Endodermal cell (in vitro differentiated cells): ENCODE measurements around the gene INSC. TPM values are rescaled to one million over a fixed set of nuclear protein-coding genes. Genes with fewer than 3 reads are reported as not detected.

Experiments
- DNase-seq: peaks from one replicate; pipeline ENCODE4 v3.0.0-alpha.2; 2017
- H3K27ac ChIP-seq: 2 replicates; pipeline ENCODE4 v1.5.1; 2013; ENCODE audit warnings: mild to moderate bottlenecking, low read depth, low read length, moderate library complexity
- H3K27me3 ChIP-seq: 2 replicates; pipeline ENCODE4 v1.6.1; 2013; ENCODE audit warnings: mild to moderate bottlenecking, low read length, moderate library complexity; ENCODE audit not compliant: insufficient read depth, control insufficient read depth, poor library complexity, severe bottlenecking
- H3K36me3 ChIP-seq: 2 replicates; pipeline ENCODE4 v1.7.0; 2013; ENCODE audit warnings: mild to moderate bottlenecking, low read length, moderate library complexity; ENCODE audit not compliant: control insufficient read depth, insufficient read depth
- H3K4me1 ChIP-seq: one replicate; pipeline ENCODE4 v1.7.0; 2013; ENCODE audit warnings: low read length; ENCODE audit not compliant: control insufficient read depth, insufficient read depth
- H3K4me3 ChIP-seq: 2 replicates; pipeline ENCODE4 v1.5.1; 2013; ENCODE audit warnings: mild to moderate bottlenecking, low read length, moderate library complexity
- H3K9ac ChIP-seq: 2 replicates; pipeline ENCODE4 v1.6.1; 2013; ENCODE audit warnings: mild to moderate bottlenecking, low read length, moderate library complexity; ENCODE audit not compliant: poor library complexity, severe bottlenecking; ENCODE audit errors: extremely low read depth
- H3K9me3 ChIP-seq: 2 replicates; pipeline ENCODE4 v1.6.1; 2013; ENCODE audit warnings: mild to moderate bottlenecking, low read length, moderate library complexity; ENCODE audit not compliant: control insufficient read depth
- H3K27ac Mint-ChIP-seq: 2 replicates; pipeline ENCODE4 v1.8.0; 2020; ENCODE audit warnings: mixed read lengths
- H3K27me3 Mint-ChIP-seq: 2 replicates; pipeline ENCODE4 v1.8.0; 2021; ENCODE audit warnings: mild to moderate bottlenecking, mixed read lengths; ENCODE audit not compliant: insufficient read depth
- H3K36me3 Mint-ChIP-seq: 2 replicates; pipeline ENCODE4 v1.8.0; 2020; ENCODE audit warnings: low read depth, mixed read lengths
- H3K4me1 Mint-ChIP-seq: 2 replicates; pipeline ENCODE4 v1.8.0; 2020; ENCODE audit warnings: mixed read lengths
- H3K4me3 Mint-ChIP-seq: 2 replicates; pipeline ENCODE4 v1.8.0; 2020; ENCODE audit warnings: mild to moderate bottlenecking, moderate library complexity, mixed read lengths
- H3K9me3 Mint-ChIP-seq: 2 replicates; pipeline ENCODE4 v1.8.0; 2020; ENCODE audit warnings: mild to moderate bottlenecking, mixed read lengths
- CTCF ChIP-seq: fragments of 200-600 bp; sonication (generic); conservative IDR thresholded peaks from 2 replicates; pipeline ENCODE4 v1.5.0; 2021; ENCODE audit warnings: antibody characterized with exemption, mild to moderate bottlenecking
- WGBS, 2 experiments: methylation state at CpG; one replicate each; pipeline versions ENCODE4 v1.1.5 to v1.1.7; 2013; ENCODE audit warnings: missing lambda C conversion rate in 2 of 2, mixed read lengths in 1 of 2; ENCODE audit not compliant: insufficient coverage in 1 of 2, insufficient read length in 1 of 2; 5-methylcytosine and 5-hydroxymethylcytosine counted together
- total RNA-seq, 2 donors: library from RNA; stranded (reverse); fragmentation: NEBNext Ultra II Directional in 1 of 2; extraction: Animal tissue kit (Norgen Biotek cat#: 25700) in 1 of 2; gene quantifications; 2 replicates in 1 of 2; 3 replicates in 1 of 2; pipeline ENCODE4 v1.2.1, GENCODE V29; 2021

INSC gene
- total RNA-seq, 2 donors from 2014 or later: not detected

- Mint-ChIP-seq H3K4me1 (peaks cover 4% of the 10 kb centered on the region), H3K9me3 (no peaks in the 10 kb centered on the region), H3K4me3 (no peak overlapping the region), H3K27me3 (peaks cover 63% of the 10 kb centered on the region), H3K27ac (no peak overlapping the region), H3K36me3 (no peaks in the 10 kb centered on the region)
- no peaks in the 10 kb centered on the region for H3K9me3 ChIP-seq
- H3K9ac ChIP-seq: no peak overlapping the region
- H3K36me3 ChIP-seq: no peaks in the 10 kb centered on the region
- H3K27me3 ChIP-seq: peaks cover 44% of the 10 kb centered on the region
- H3K4me3 ChIP-seq: no peak overlapping the region
- WGBS, 2 experiments: 80 to 87% methylated on average over 4 of the region's 4 CpGs
- no peak for DNase-seq
- H3K27ac ChIP-seq: no peak overlapping the region
- no peaks in the 10 kb centered on the region for H3K4me1 ChIP-seq
- TF ChIP-seq CTCF: no peak
Observed at GRCh38 chr11:15117751-15118150, 3.0 kb downstream of the INSC start.

GRCh38 chr11:15118431-15118830, 3.7 kb downstream of the INSC start:
- Histone ChIP-seq H3K9me3 (no peaks in the 10 kb centered on the region), H3K4me1 (no peaks in the 10 kb centered on the region), H3K27ac (no peak overlapping the region), H3K36me3 (no peaks in the 10 kb centered on the region), H3K9ac (no peak overlapping the region), H3K4me3 (no peak overlapping the region), H3K27me3 (peaks cover 43% of the 10 kb centered on the region)
- no peak overlapping the region for H3K4me3 Mint-ChIP-seq
- H3K9me3 Mint-ChIP-seq: no peaks in the 10 kb centered on the region
- no peak for DNase-seq
- no peak for TF ChIP-seq CTCF
- peaks cover 62% of the 10 kb centered on the region for H3K27me3 Mint-ChIP-seq
- peaks cover 4% of the 10 kb centered on the region for H3K4me1 Mint-ChIP-seq
- no peak overlapping the region for H3K27ac Mint-ChIP-seq
- H3K36me3 Mint-ChIP-seq: no peaks in the 10 kb centered on the region

DNA sequence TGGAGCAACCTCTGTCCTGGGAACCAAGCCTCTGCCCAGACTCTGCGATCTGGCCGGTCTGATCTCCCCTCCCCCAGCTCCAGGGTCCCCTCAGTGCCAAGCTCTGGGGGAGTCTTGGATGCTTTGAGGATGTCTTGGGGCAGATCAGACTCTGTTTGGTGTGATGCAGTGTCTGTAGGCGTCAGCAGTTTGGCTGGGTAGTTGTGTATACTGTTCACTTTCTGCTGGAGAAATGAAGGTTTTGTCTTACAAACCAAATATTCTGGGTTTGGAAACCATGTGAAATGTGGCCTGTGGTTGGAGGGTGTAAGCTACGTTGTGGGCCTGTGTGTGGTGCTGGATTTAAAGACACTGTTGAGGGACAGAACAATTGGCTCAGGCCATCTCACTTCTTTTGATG, 4.6 kb downstream of the INSC start:
- WGBS, 2 experiments: 80 to 90% methylated on average over 1 to 4 of the region's 4 CpGs
- no peak for DNase-seq
- H3K27me3 ChIP-seq: peaks cover 34% of the 10 kb centered on the region
- H3K4me1 ChIP-seq: no peaks in the 10 kb centered on the region
- H3K36me3 Mint-ChIP-seq: no peaks in the 10 kb centered on the region
- H3K27ac ChIP-seq: no peak overlapping the region
- no peak for TF ChIP-seq CTCF
- H3K9me3 Mint-ChIP-seq: no peaks in the 10 kb centered on the region
- no peaks in the 10 kb centered on the region for H3K36me3 ChIP-seq
- no peak overlapping the region for H3K9ac ChIP-seq
- no peaks in the 10 kb centered on the region for H3K9me3 ChIP-seq
- H3K4me3 Mint-ChIP-seq: no peak overlapping the region
- H3K27me3 Mint-ChIP-seq: peaks cover 54% of the 10 kb centered on the region
- peaks cover 2% of the 10 kb centered on the region for H3K4me1 Mint-ChIP-seq
- no peak overlapping the region for H3K4me3 ChIP-seq
- no peak overlapping the region for H3K27ac Mint-ChIP-seq
